Measurements from ENCODE around the gene FMOD.

DNA sequence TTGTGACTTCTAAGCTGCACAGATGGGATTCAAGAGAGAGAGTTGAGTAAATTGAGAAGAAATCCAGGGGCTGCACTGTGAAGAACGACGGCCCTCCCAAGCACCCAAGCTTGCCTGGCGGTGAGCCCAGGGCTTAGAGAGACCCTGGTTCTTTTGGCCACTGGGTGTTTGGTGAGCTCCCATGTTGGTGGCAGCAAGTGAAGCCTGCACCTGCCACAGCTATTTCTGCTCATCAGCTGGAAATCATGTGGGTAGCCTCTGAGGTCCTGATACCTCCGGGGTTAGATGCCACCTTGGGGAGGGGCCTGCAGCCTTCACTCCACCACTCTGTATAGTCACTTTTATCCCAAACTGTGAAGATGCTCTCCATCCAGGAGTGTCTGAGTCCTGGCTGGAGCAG lies 51.8 kb downstream of the FMOD start:
- no peak for TF ChIP-seq POLR2A (IDR thresholded peaks at IDR 0.05)
- no peak for TF ChIP-seq CTCF (IDR thresholded peaks at IDR 0.05)
- TF ChIP-seq POLR2AphosphoS5 (IDR thresholded peaks at IDR 0.05): no peak
